HG03460 (cell line): ENCODE measurements around the gene AKIRIN1.
A peak's percentile ranks its signal among the peaks of the same experiment; 100 is the strongest.
"Not testable (repeated sequence)": the region's sequence is repeated elsewhere in the genome, so short reads cannot be mapped to it uniquely, and the experiment has no call there.

Experiments
- ATAC-seq: cut with Tn5 transposase; IDR thresholded peaks from one replicate; pipeline ENCODE4 v1.9.1; 2021; ENCODE audit not compliant: unreplicated experiment

AKIRIN1 gene

DNA sequence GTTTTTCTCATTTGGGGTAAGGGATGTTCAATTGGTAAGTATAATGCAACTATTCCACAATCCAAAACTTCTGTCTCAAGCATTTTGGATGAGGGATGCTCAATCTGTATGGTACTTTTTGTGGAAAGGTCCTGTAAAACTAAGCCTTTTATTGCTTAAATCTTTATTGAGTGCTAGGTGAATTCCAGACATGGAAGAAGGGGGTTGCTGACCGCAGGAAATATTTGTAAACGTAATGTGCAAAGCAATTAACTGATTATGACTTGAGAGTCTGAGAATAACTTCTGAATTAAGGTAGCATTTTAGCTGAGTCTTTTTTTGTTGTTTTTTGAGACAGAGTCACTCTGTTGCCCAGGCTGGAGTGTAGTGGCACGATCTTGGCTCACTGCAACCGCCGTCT, 3.1 kb downstream of the AKIRIN1 start:
- no peak for ATAC-seq

DNA sequence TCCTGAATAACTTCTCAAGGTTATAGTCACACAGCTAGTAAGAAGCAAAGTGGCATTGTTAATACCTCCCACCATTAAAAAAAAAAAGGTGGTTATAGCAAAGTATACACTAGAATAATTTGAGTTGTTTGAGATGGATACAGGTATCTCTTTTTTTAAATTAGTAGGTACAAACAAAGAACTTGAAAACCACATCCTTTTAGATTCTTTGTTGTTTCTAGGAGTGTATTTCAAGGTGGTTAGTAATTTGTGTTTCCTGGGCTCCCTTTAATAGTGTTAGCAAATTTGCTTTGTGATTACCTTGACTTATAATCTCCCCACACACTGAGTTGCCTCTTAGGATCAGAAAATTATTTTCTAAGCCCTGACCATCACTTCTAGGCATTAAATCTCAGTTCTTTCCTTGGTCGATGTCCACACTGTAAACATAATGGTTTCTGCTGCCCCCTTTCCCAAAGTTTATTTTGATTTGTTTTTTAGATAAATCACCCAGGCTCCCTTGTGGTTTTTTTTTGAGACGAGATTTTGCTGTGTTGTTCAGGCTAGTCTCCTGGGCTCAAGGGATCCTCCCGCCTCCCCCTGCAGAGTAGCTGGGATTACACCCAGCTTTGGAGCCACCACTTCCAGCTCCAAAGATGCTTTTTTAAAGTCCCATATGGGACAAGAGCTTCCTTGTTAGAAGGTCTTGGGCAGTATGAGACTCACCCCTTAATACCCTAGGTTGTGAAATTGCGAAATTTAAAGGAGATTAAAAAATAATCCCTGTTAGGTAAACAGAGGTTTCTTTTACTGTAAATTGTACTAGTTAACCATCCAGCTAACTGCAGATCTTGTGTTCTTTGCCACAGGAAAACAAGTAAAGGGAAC, 6.2 kb downstream of the AKIRIN1 start:
- no peak for ATAC-seq

DNA sequence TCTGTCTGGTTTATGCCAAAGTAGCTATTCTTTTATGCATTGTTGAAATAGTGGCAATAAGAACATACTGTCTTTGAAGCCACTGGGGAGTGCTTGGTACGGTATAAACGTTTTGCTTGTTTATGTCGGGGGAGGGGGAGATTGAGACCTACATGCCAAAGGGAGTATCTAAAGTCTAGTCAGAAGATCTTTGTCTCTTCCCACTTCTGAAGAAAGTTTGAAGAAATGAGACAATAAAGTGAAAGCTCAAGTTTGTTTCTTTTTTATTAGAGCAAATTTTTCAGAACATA, 6.8 kb downstream of the AKIRIN1 start:
- no peak for ATAC-seq

DNA sequence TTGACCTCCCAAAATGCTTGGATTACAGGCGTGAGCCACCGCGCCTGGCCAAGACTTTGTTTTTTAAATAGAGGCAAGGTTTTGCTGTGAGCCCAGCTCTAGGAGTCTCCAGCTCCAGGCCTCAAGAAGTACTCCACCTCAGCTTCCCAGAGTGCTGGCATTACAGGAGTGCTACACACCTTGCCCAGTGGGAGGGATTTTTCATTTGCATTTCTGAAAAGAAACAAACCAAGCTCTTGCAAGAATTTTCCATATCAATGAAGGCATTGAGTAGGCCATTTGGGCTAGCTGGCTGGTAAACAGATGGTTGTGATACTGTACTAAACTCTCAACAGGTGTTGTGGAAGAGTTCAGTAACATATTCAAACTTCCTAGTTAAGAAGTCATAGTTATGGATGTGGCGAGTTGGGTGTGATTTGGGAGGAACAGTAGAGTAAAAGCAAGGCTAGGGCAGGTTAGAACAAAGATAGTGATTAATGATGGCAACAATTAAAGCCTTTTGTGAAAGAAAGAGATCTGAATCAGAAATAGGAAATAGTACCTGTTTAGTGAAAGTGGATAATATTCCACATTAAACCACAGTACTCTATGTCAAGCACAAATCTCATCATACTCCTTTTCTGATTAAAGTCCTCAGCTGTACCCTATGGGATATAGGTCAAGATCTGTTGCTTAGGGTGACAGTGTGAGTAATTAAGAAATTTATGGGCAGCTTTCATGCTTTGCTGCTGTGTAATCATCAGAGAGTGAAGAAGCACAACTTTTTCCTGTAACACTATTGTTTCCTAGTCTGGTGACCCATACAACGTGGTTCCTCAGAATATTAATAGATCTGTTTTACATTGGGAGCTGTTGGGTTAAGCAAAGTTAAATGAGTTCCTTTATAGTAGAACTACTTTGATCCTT, 10.7 kb downstream of the AKIRIN1 start:
- ATAC-seq, result no peak

DNA sequence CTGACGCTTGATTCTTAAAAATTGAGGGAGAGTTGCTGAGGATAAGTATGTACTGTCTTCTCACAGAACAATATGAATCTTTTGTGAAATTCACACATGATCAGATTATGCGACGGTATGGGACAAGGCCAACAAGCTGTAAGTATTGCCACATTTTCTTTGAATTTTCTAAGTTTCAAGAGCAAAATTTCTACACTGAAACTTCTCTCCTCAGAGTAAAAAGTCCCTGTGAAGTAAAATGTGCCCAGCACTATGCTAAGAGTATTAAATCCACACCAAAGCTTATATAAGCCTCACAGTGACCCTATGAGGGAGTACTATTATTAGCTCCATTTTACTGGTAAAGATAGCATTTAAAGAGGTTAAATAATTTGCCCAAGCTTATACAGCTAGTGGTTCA, 12.2 kb downstream of the AKIRIN1 start:
- ATAC-seq, result no peak

DNA sequence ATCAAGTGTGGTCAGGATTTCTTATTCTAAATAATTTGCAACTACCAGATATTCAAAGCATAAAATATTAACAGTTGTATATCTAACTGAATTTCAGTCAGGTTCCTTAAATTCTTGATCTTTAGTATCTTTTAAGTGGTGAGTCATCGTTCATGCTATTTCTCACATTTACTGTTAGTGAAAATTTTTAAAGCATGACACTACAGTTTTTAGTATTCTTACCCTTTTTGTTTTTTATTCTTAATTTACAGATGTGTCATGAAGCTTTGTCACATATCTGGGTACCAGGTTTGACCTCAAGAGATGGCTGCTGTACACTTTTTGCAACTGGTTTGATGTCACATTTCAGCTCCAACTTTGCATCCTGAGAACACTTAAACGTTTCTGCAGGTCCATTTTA, 12.7 kb downstream of the AKIRIN1 start:
- ATAC-seq, result no peak

DNA sequence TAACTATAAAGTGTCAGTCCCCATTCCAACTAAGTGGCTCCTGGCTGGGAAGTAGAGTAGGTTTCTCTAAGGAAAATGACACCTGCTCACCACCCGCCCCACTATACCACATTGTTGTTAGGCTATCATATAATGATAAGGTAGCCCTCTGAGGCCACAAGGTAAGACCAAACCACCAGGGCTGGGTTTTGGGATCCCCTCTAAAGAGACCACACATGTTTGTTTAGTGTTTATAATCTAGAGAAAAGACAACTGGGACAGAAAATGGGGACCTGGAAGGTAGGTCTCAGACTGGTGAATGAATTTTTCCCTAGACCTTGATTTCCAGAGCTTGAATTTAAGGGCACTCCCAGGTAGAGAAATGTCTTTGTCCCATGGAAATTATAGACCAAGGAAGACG, 15.2 kb downstream of the AKIRIN1 start:
- ATAC-seq, result no peak

DNA sequence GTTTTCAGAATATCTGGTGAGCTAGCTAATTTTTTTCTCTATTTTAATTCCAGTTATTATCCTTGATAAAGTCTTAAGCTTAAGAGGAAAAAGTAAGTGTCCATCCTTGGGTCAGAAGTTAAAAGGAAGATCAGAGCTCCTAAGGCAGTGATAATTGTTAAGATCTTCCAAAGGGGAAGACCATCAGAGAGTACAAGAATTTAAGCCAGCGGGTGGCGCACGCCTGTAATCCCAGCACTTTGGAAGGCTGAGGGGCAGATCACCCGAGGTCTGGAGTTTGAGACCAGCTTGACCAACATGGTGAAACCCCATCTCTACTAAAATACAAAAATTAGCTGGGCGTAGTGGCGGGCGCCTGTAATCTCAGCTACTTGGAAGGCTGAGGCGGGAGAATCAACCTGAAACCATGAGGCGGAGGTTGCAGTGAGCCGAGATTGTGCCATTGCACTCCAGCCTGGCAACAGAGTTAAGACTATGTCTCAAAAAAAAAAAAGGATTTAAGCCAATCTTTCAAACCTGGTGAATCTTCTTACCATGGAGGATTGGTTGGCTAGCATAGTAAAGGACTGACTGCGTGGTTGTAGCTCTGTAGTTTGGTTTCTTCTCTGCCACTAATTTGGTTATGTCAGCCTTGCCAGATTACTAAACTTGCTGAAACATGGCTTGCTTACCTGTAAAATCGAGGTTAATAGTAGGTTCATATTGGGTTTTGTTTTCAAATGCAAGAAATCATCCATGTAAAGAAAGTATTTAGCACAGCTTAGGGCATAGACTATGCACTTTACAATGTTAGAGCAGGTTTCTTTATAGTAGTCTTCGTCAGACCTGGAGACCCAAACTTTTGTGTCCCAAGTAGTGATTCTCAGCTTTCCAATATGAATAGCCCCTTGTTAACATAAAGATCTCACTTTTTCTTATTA, 15.9 kb downstream of the AKIRIN1 start:
- ATAC-seq, result no peak

DNA sequence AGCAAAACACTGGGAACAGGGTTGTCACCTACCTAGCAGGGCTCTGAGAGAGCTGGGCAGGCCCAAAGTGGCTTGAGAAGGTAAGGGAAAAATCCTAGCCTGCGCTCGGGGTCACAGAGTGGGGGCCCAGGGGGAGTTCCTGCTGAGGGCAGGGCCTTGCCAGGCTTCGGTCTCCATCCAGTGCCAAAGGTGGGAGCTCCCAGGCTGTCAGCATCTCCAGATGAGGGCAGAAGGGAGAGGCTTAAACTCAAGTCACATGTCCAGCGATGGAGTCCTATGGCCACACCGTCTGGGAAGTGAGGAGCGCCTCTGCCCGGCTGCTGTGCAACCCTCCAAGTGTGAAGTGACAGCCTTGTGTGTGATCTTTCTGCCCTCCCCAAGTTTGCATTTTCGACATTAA, 23.9 kb downstream of the AKIRIN1 start:
- ATAC-seq, result not testable (repeated sequence)

DNA sequence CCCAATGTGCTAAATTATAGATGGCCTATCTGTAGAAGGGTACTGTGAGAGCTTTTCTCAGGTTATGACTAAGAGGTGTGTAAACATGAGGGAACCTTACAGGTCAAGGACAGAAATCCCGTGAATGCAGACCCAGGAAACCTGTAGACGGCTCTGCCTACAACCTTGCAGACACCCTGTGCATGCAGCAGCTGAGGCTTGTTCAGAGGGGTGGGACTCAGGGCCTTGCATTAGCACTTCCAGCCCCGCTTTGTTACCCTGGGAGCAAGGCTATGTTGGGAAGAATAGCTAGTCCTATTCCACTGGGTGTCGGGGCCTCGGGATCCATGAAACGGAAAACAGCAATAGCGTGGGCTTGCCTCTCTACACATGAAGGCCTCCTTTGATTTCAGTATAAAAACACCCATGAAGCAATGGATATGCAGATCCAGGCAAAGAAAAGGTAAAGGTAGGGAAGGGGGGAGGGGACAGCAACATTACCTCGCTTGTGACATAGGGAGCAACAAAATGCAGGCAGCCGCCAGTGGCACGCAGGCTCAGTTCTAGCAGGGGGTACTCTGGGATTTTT, 25.6 kb downstream of the AKIRIN1 start:
- ATAC-seq, result no peak

DNA sequence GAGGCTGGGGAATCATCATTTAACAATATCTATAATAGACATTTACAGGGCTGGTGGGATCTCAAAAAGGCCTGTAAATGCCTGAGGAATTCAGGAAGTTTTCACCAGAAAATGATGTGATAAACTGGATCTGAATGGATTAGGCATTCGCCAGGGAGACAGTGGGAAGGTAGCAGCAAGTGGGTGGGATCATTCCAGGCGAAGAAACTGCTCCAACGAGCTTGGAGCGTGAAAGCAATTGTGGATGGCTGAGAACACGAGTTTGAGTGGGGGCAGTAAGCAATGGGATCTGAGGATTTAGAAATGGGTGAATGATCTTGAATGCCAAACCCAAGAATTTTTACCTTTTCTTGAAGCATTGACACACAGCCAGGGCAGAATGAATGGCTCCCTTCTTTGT, 26.2 kb downstream of the AKIRIN1 start:
- ATAC-seq, result no peak

DNA sequence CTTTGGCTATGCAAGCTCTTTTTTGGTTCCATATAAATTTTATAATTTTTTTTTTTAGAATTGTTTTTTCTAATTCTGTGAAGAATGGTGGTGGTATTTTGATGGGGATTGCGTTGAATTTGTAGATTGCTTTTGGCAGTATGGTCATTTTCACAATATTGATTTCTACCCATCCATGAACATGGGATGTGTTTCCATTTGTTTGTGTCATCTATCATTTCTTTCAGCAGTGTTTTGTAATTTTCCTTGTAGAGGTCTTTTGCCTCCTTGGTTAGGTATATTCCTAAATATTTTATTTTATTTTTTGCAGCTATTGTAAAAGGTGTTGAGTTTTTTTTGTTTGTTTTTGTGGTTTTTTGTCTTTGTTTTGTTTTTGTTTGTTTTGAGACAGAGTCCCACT, 29.4 kb downstream of the AKIRIN1 start:
- ATAC-seq, result not testable (repeated sequence)

DNA sequence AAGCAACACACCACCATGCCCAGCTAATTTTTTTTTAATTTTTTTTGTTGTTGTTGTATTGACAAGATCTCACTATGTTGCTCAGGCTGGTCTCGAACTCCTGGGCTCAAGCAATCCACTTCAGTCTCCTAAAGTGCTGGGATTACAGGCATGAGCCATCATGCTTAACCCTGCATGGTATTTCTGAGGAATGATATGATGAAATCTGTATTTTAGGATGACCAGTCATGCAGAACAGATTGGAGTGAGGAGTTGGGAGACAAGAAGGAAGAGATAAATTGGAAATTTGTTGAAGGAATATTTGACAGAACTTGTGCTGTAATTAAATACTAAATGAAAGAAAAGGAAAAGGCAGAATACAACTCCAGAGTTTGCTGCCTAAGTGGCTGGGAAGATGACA, 30.4 kb downstream of the AKIRIN1 start:
- ATAC-seq, result no peak

DNA sequence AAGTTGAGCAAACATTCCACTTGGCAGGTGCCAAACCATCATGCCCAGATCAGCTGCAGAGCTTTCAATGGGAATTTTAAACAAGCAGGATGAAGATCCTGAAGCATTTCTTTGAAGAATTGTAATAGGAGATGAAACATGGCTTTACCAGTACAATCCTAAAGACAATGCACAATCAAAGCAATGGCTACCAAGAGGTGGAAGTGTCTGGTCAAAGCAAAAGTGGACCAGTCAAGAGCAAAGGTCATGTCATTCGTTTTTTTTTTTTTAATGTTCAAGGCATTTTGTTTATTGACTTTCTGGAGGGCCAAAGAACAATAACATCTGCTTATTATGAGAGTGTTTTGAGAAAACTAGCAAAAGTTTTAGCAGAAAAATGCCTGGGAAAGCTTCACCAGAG, 32.1 kb downstream of the AKIRIN1 start:
- no peak for ATAC-seq

DNA sequence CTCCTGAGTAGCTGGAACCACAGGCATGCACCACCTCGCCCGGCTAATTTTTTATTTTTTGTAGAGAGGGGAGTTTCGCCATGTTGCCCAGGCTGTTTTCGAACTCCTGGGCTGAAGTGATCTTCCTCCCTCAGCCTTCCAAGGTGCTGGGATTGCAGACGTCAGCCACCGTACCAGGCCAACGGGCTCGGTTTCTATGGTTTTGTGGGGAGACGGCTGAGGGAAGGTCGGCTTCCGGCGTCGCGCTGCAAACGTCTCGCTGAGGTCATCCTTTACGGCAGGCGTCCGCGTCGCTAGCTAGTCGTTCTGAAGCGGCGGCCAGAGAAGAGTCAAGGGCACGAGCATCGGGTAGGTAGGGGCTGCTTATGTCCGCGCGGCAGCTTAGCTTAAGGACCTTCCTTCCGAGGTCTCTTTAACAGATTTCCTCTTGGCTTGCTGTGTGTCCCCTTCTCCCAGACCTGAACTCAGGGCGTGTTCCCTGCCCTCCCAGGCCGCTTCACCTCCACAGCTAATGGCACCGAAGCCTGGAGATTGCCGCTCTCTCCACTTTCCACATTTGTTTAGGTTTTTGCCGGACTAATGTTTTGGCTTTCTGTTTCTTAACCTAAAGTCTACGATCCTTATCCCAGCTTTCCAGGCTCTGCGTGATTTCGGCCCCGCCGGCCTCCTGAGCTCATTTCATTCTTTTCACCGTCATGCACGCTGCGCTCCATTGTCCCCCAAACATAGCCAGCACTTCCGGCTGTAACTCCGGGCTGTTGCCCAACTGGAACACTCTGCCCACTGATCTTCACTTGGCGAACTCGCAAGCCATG, 35.2 kb downstream of the AKIRIN1 start, which contains the start of gene NDUFS5:
Gene NDUFS5, plus strand, starts transcription at position 300 of the 815 bp plus-strand sequence. CDS start 2,375 bp downstream, outside the sequence.
- ATAC-seq, result peak; percentile 73

DNA sequence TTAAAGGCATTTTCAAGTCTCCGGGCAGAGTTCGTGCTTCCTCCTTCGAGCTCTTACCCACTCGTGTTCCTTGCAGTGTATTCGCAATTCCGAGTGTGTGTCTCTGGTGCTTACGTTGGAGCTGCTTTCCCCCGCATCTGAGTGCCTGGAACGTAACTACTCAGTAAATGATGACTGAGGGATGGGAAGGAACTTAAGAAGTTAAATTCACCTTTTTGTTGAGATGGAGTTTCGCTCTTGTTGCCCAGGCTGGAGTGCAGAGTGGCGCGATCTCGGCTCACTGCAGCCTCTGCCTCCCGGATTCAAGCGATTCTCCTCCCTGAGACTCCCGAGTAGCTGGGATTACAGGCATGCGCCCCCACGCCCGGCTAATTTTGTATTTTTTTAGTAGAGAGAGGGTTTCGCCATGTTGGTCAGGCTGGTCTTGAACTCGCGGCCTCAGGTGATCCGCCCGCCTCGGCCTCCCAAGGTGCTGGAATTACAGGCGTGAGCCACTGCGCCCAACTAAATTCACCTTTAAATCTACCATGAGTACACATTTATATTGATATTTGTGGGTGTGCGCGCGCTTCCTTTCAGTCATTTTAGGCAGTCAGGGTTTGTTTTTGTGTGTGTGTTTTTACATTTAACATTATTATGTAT, 35.9 kb downstream of the AKIRIN1 start:
- no peak for ATAC-seq

DNA sequence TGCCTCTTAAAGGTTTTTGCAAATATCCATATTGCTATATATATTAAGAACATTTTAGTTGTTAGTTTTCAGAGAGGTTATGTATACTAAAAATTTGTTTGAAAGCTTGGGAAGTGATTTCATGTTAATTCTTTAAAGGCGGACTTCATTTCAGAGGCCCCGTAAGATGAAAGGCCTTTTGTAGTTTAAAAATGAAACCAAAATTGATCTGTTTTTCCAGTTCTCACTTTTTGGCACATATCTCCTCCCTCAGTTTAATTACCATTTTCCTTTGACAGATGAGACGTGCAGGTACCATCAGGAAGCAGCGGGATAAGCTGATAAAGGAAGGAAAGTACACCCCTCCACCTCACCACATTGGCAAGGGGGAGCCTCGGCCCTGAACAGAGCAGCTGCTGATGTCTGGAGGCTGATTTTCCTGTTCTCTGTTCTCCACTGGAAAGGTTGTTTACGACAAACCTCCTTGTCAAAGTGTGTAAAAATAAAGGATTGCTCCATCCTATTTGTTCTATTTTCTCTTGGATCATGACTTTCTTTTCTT, 43.1 kb downstream of the AKIRIN1 start:
- no peak for ATAC-seq

DNA sequence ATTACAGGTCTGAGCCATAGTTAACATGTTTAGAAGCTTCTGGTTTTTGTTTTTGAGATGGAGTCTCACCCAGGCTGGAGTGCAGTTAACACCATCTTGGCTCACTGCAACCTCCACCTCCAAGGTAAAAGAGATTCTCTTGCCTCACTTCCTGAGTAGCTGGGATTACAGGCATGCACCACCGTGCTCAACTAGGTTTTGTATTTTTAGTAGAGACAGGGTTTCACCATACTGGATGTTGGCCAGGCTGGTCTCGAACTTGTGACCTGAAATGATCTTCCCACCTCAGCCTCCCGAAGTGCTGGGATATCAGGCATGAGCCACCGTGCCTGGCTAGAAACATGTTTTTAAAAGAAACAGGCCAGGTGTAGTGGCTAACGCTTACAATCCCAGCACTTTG, 45.6 kb downstream of the AKIRIN1 start:
- ATAC-seq, result no peak

DNA sequence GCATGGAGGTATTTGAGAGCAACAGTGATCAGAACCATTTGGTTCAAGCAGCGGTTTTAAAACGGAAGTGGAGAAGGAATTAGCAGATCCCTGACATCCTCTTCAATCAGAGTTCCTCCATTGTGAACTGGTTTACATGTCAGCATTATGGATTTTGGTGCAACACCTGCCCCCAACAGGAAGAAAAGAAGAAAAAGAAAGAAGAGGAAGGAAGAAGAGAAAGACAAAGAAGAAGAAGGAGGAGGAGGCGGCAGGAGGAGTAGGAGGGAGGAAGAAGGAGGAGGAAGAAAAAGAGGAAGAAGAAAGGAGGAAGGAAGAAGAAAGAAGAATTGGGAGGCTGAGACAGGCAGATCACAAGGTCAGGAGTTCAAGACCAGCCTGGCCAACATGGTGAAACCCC, 52.4 kb downstream of the AKIRIN1 start:
- ATAC-seq, result no peak
